Osteoblast (primary cell): Measurements from ENCODE around the gene KCNQ5. TPM values are rescaled to one million over a fixed set of nuclear protein-coding genes. Genes with fewer than 3 reads are reported as not detected.

Source experiments
- DNase-seq: peaks from one replicate; pipeline ENCODE4 v3.0.0; 2011; ENCODE audit warnings: low spot score, mixed read lengths; ENCODE audit not compliant: insufficient read length; ENCODE audit errors: missing footprints
- H2AFZ ChIP-seq: 2 replicates; pipeline ENCODE4 v1.6.0; 2011; ENCODE audit warnings: mild to moderate bottlenecking, low read length
- H3K27ac ChIP-seq: 2 replicates; pipeline ENCODE4 v1.5.1; 2011; ENCODE audit warnings: mild to moderate bottlenecking, low read depth, low read length, moderate library complexity
- H3K27me3 ChIP-seq: 2 replicates; pipeline ENCODE4 v1.6.0; 2012; ENCODE audit warnings: mild to moderate bottlenecking, control low read depth, inconsistent platforms, low read length, moderate library complexity; ENCODE audit not compliant: insufficient read depth
- H3K36me3 ChIP-seq: 2 replicates; pipeline ENCODE4 v1.5.1; 2011; ENCODE audit warnings: mild to moderate bottlenecking, low read length, control low read depth, moderate library complexity; ENCODE audit not compliant: insufficient read depth
- H3K4me1 ChIP-seq: 2 replicates; pipeline ENCODE4 v1.5.1; 2011; ENCODE audit warnings: mild to moderate bottlenecking, low read length, control low read depth, moderate library complexity; ENCODE audit not compliant: insufficient read depth
- H3K4me2 ChIP-seq: 2 replicates; pipeline ENCODE4 v1.6.0; 2011; ENCODE audit warnings: mild to moderate bottlenecking, low read length; ENCODE audit not compliant: insufficient read depth
- H3K4me3 ChIP-seq: fragments of 200-600 bp; sonication (generic); 3 replicates; pipeline ENCODE4 v1.5.1; 2012; ENCODE audit warnings: mild to moderate bottlenecking, low read length, inconsistent platforms; ENCODE audit not compliant: insufficient read depth
- H3K79me2 ChIP-seq: 2 replicates; pipeline ENCODE4 v1.6.0; 2012; ENCODE audit warnings: mild to moderate bottlenecking, low read length, control low read depth, inconsistent platforms; ENCODE audit not compliant: insufficient read depth
- H3K9me3 ChIP-seq: 2 replicates; pipeline ENCODE4 v1.5.1; 2011; ENCODE audit warnings: low read depth, low read length, control low read depth
- H4K20me1 ChIP-seq: 2 replicates; pipeline ENCODE4 v1.6.0; 2012; ENCODE audit warnings: mild to moderate bottlenecking, low read length, control low read depth; ENCODE audit not compliant: insufficient read depth
- total RNA-seq: library from RNA; depleted of rRNA; stranded (reverse); fragments of >200 nt; gene quantifications from 2 replicates; pipeline ENCODE4 v1.2.3, GENCODE V29; 2012
- TF ChIP-seq, protein P1 (sequence below): IDR thresholded peaks from 2 replicates; pipeline ENCODE4 v1.5.1; 2011; ENCODE audit warnings: mild to moderate bottlenecking, low read depth, low read length, moderate library complexity; ENCODE audit errors: extremely low read depth

KCNQ5 gene
- total RNA-seq, 1 donor = 4.0 TPM

DNA sequence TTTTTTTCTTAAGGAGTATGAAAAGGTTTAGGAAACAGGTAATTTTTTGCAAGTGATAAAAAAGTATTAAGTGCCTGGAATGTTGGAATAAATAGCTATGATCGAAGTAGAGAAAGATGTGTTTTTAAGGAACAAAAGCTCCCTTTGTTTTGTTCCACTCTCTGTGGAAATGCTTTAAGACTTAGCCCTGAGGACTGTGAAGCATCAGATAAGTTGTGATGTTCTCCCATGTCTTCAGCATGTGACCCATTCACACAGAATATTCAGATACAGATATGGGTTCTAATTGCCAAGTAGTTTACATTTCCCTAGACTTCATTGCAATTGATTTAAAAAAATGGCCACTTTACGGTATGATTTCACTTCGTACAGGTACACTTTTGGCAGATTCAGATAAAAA, 80.6 kb downstream of the KCNQ5 start:
- Histone ChIP-seq H3K4me2 (no peak overlapping the region), H3K36me3 (no peaks in the 10 kb centered on the region), H3K79me2 (no peaks in the 10 kb centered on the region), H4K20me1 (no peaks in the 10 kb centered on the region), H3K4me3 (no peak overlapping the region), H3K9me3 (no peaks in the 10 kb centered on the region), H2AFZ (no peak overlapping the region), H3K27me3 (no peaks in the 10 kb centered on the region), H3K27ac (no peak overlapping the region), H3K4me1 (peaks cover 3% of the 10 kb centered on the region)
- TF ChIP-seq, protein P1, sequence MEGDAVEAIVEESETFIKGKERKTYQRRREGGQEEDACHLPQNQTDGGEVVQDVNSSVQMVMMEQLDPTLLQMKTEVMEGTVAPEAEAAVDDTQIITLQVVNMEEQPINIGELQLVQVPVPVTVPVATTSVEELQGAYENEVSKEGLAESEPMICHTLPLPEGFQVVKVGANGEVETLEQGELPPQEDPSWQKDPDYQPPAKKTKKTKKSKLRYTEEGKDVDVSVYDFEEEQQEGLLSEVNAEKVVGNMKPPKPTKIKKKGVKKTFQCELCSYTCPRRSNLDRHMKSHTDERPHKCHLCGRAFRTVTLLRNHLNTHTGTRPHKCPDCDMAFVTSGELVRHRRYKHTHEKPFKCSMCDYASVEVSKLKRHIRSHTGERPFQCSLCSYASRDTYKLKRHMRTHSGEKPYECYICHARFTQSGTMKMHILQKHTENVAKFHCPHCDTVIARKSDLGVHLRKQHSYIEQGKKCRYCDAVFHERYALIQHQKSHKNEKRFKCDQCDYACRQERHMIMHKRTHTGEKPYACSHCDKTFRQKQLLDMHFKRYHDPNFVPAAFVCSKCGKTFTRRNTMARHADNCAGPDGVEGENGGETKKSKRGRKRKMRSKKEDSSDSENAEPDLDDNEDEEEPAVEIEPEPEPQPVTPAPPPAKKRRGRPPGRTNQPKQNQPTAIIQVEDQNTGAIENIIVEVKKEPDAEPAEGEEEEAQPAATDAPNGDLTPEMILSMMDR = no peak
- no peak for DNase-seq

DNA sequence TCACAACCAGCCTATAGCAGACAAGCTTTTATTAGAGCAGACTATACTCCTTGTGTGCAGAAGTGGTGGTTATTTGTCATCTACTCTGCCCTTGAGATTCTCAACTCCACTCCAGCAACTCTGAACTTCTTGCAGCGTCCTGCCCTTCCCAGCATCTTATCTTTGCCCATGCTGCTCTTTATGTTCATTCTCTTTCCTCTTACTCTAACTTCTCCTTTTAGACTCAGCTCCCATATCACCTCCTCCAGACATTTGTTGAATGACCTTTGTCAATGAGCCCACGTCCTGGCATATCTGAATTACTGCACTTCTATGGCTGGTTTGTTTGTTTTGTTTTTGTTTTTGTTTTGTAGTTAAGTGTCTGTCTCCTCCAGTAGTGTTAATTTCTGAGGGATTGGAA, 81.2 kb downstream of the KCNQ5 start:
- Histone ChIP-seq H3K4me3 (no peak overlapping the region), H3K4me2 (no peak overlapping the region), H3K27me3 (no peaks in the 10 kb centered on the region), H2AFZ (no peak overlapping the region), H3K36me3 (no peaks in the 10 kb centered on the region), H3K4me1 (peaks cover 3% of the 10 kb centered on the region), H3K79me2 (no peaks in the 10 kb centered on the region), H3K9me3 (no peaks in the 10 kb centered on the region), H3K27ac (no peak overlapping the region), H4K20me1 (no peaks in the 10 kb centered on the region)
- TF ChIP-seq, protein P1 = no peak
- no peak for DNase-seq

DNA sequence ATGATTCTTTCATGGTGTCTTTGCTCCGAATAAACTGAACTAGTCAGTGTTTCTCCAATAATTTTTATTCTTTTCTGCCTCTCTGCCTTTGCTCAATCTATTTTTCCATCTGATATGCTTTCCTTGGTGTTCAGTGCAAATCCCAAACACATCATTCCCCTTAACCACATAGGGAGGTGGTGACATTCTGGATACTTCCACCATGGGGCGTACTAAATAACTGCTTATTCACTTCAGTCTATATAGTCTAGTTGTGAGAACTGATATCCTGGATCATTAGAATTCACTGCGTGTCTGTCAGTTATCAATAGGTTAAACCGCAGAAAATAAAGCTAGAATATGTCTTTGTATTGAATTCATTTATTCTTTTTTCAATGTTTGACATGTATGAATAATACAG, 83.1 kb downstream of the KCNQ5 start:
- Histone ChIP-seq H3K36me3 (no peaks in the 10 kb centered on the region), H3K9me3 (no peaks in the 10 kb centered on the region), H3K27ac (no peak overlapping the region), H3K79me2 (no peaks in the 10 kb centered on the region), H3K4me2 (no peak overlapping the region), H3K27me3 (no peaks in the 10 kb centered on the region), H3K4me3 (no peak overlapping the region), H3K4me1 (no peaks in the 10 kb centered on the region), H4K20me1 (no peaks in the 10 kb centered on the region), H2AFZ (no peak overlapping the region)
- no peak for DNase-seq
- TF ChIP-seq, protein P1 = peak; percentile 25

DNA sequence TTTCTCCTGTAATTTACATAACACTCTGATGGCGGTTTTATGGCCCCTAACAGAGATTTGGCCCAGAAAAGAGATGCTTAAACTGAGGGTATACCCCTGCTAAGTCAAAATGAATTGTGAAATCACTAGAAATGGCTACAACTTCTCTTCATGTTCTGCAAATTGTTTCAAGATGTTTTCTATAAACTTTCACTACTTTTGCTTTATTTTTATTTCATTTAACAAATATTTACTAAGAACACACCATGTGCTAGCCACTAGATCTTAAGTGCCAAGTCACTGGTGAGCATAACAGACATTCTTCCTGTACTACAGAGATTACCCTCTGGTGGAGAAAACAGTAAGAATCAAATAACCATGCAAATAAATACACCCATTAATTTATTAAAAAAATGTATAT, 87.6 kb downstream of the KCNQ5 start:
- H3K27ac ChIP-seq = no peak overlapping the region
- no peak for DNase-seq
- H3K9me3 ChIP-seq = no peaks in the 10 kb centered on the region
- no peaks in the 10 kb centered on the region for H3K27me3 ChIP-seq
- TF ChIP-seq, protein P1 = no peak
- H3K4me2 ChIP-seq = no peak overlapping the region
- H3K79me2 ChIP-seq = no peaks in the 10 kb centered on the region
- H4K20me1 ChIP-seq = no peaks in the 10 kb centered on the region
- no peak overlapping the region for H2AFZ ChIP-seq
- no peaks in the 10 kb centered on the region for H3K36me3 ChIP-seq
- H3K4me1 ChIP-seq = no peaks in the 10 kb centered on the region
- no peak overlapping the region for H3K4me3 ChIP-seq
